Nephron progenitor cell (in vitro differentiated cells): ENCODE measurements around the gene PLEKHA5.
"Not testable (repeated sequence)": the region's sequence is repeated elsewhere in the genome, so short reads cannot be mapped to it uniquely, and the experiment has no call there.

ENCODE experiments used
- DNase-seq: peaks from one replicate; pipeline ENCODE4 v3.0.0; 2021
- H3K27ac Mint-ChIP-seq: 2 replicates; pipeline ENCODE4 v1.8.0; 2021; ENCODE audit warnings: mild to moderate bottlenecking, moderate library complexity, mixed read lengths
- H3K27me3 Mint-ChIP-seq: 2 replicates; pipeline ENCODE4 v1.8.0; 2021; ENCODE audit warnings: mild to moderate bottlenecking, low read depth, mixed read lengths; ENCODE audit not compliant: poor library complexity
- H3K36me3 Mint-ChIP-seq: 2 replicates; pipeline ENCODE4 v1.8.0; 2021; ENCODE audit warnings: low read depth, mixed read lengths
- H3K4me1 Mint-ChIP-seq: 2 replicates; pipeline ENCODE4 v1.8.0; 2021; ENCODE audit warnings: mixed read lengths
- H3K4me3 Mint-ChIP-seq: 2 replicates; pipeline ENCODE4 v1.8.0; 2021; ENCODE audit warnings: mild to moderate bottlenecking, moderate library complexity, mixed read lengths
- H3K9me3 Mint-ChIP-seq: 2 replicates; pipeline ENCODE4 v1.8.0; 2021; ENCODE audit warnings: mild to moderate bottlenecking, moderate library complexity, mixed read lengths
- TF ChIP-seq, protein P1 (sequence below): fragments of 200-600 bp; sonication (generic); IDR thresholded peaks from 2 replicates; pipeline ENCODE4 v1.5.0; 2021; ENCODE audit warnings: antibody characterized with exemption

The PLEKHA5 gene

DNA sequence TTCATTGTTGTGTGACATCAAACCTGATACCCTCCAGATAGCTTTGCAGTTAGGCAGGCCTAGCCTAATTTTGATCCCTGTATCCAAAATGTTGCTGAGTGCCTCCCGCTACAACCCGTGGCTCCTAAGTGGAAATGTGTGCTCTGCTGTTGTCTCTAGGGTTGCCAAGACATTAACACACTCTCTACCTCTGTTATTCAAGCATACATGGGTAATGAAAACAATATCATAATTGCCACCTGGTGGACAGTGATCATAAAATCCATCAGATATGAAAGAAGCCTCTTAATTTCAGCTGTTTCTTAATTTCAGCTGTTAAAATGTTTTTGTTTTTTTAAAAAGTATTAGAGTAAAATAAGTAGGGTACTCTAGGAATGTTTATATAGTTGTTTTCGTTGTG, 93.5 kb downstream of the PLEKHA5 start:
- Mint-ChIP-seq H3K36me3 (peaks cover 27% of the 10 kb centered on the region), H3K9me3 (no peaks in the 10 kb centered on the region), H3K27ac (peak overlapping the region; percentile 81), H3K4me3 (no peak overlapping the region), H3K4me1 (peaks cover 14% of the 10 kb centered on the region), H3K27me3 (no peaks in the 10 kb centered on the region)
- DNase-seq: no peak
- TF ChIP-seq, protein P1, sequence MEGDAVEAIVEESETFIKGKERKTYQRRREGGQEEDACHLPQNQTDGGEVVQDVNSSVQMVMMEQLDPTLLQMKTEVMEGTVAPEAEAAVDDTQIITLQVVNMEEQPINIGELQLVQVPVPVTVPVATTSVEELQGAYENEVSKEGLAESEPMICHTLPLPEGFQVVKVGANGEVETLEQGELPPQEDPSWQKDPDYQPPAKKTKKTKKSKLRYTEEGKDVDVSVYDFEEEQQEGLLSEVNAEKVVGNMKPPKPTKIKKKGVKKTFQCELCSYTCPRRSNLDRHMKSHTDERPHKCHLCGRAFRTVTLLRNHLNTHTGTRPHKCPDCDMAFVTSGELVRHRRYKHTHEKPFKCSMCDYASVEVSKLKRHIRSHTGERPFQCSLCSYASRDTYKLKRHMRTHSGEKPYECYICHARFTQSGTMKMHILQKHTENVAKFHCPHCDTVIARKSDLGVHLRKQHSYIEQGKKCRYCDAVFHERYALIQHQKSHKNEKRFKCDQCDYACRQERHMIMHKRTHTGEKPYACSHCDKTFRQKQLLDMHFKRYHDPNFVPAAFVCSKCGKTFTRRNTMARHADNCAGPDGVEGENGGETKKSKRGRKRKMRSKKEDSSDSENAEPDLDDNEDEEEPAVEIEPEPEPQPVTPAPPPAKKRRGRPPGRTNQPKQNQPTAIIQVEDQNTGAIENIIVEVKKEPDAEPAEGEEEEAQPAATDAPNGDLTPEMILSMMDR: no peak

- H3K27ac Mint-ChIP-seq: no peak overlapping the region
- peaks cover 33% of the 10 kb centered on the region for H3K36me3 Mint-ChIP-seq
- no peaks in the 10 kb centered on the region for H3K9me3 Mint-ChIP-seq
- H3K4me3 Mint-ChIP-seq: no peak overlapping the region
- H3K4me1 Mint-ChIP-seq: peaks cover 14% of the 10 kb centered on the region
- TF ChIP-seq, protein P1: no peak
- DNase-seq: no peak
- no peaks in the 10 kb centered on the region for H3K27me3 Mint-ChIP-seq
Observed at GRCh38 chr12:19223695-19224094, 94.2 kb downstream of the PLEKHA5 start.

- DNase-seq: no peak
- TF ChIP-seq, protein P1: no peak
- Mint-ChIP-seq H3K27ac (no peak overlapping the region), H3K36me3 (peaks cover 44% of the 10 kb centered on the region), H3K4me1 (peaks cover 14% of the 10 kb centered on the region), H3K4me3 (no peak overlapping the region), H3K27me3 (no peaks in the 10 kb centered on the region), H3K9me3 (peaks cover 10% of the 10 kb centered on the region)
Observed at GRCh38 chr12:19224746-19225145, 95.2 kb downstream of the PLEKHA5 start.

DNA sequence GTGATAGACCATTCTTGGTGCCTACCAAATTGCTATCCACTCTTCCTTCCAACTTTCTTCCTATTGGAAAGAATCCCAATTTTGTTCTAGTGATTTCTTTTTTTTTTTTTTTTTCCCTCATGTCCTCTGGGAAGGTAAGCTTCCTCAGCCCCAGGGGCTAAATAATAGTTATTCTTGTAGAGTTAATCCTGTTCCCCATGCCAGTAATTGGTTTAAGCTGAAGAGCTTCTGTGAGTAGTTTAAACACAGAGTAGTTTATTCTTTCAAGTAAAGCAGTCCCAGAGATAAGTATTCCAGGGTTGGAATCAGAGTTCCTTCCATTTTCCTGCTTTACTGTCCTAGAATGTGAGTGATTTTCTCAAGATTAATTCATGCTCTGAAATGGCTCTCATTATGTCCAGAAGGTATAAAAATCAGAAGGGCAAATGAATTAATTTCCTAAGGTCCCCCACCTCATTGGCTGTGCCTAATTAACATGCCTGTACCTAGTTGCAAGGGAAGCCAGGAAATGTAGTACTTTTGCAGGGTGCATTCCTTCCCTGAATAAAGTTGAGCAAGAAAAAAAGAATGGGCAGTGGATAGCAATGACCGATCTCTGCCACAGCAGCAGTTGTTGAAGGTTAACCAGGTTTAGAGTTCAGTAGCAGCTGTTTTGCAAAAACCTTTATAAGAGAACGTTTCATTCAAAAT, 97.8 kb downstream of the PLEKHA5 start:
- no peaks in the 10 kb centered on the region for H3K27me3 Mint-ChIP-seq
- no peak overlapping the region for H3K27ac Mint-ChIP-seq
- TF ChIP-seq, protein P1: no peak
- peaks cover 42% of the 10 kb centered on the region for H3K36me3 Mint-ChIP-seq
- H3K4me3 Mint-ChIP-seq: no peak overlapping the region
- peaks cover 8% of the 10 kb centered on the region for H3K4me1 Mint-ChIP-seq
- no peak for DNase-seq
- peaks cover 18% of the 10 kb centered on the region for H3K9me3 Mint-ChIP-seq

DNA sequence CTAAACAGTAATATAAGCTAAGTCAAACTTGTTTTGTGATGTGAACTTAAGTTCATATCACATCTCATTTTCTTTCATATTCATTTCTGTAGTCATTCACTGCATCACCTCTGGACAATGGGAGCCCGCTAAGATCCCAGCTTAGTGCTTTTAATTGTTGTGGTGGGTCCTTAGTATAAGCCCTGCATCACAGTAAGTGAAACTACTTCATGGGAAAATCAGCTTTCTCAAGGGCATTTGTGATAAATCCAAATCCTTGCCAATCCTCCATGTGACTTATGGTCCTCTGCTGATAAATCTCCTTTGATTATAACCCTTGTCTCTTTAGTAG, 98.3 kb downstream of the PLEKHA5 start:
- TF ChIP-seq, protein P1: no peak
- Mint-ChIP-seq H3K36me3 (peaks cover 42% of the 10 kb centered on the region), H3K4me3 (no peak overlapping the region), H3K9me3 (peaks cover 18% of the 10 kb centered on the region), H3K27me3 (no peaks in the 10 kb centered on the region), H3K27ac (no peak overlapping the region), H3K4me1 (peaks cover 6% of the 10 kb centered on the region)
- DNase-seq: no peak

GRCh38 chr12:19229021-19229420, 99.5 kb downstream of the PLEKHA5 start:
- DNase-seq, H3K4me3 Mint-ChIP-seq, H3K27me3 Mint-ChIP-seq, H3K27ac Mint-ChIP-seq: not testable (repeated sequence)
- H3K9me3 Mint-ChIP-seq: peaks cover 18% of the 10 kb centered on the region
- peaks cover 42% of the 10 kb centered on the region for H3K36me3 Mint-ChIP-seq
- peaks cover 14% of the 10 kb centered on the region for H3K4me1 Mint-ChIP-seq
